Left ventricle myocardium inferior (tissue), 1 donor: ENCODE measurements around the gene ZNF547. TPM values are rescaled to one million over a fixed set of nuclear protein-coding genes. Genes with fewer than 3 reads are reported as not detected.

Experiments
- DNase-seq: peaks from one replicate; pipeline ENCODE4 v3.0.0-alpha.2; 2020
- H3K27ac ChIP-seq: fragments of 200-600 bp; replicated peaks from 2 replicates; pipeline ENCODE4 v1.8.0; 2021
- H3K27me3 ChIP-seq: fragments of 200-600 bp; 2 replicates; pipeline ENCODE4 v1.8.0; 2021; ENCODE audit warnings: low read depth
- H3K36me3 ChIP-seq: fragments of 200-600 bp; 2 replicates; pipeline ENCODE4 v1.8.0; 2021
- H3K4me1 ChIP-seq: fragments of 200-600 bp; 2 replicates; pipeline ENCODE4 v1.8.0; 2021
- H3K4me3 ChIP-seq: fragments of 200-600 bp; 2 replicates; pipeline ENCODE4 v1.8.0; 2021; ENCODE audit warnings: mild to moderate bottlenecking, moderate library complexity
- H3K9me3 ChIP-seq: fragments of 200-600 bp; replicated peaks from 2 replicates; pipeline ENCODE4 v1.8.0; 2021
- intact Hi-C: fragments of 100-400 bp; cut with micrococcal nuclease; formaldehyde crosslinking; loops from one replicate; pipeline ENCODE4 v1.11.0; 2022
- total RNA-seq: library from RNA; stranded (reverse); fragmentation: NEBNext Ultra II Directional; extraction: Animal tissue kit (Norgen Biotek cat#: 25700); gene quantifications from one replicate; pipeline ENCODE4 v1.2.1, GENCODE V29; 2021
- TF ChIP-seq, protein P1 (sequence below): fragments of 200-600 bp; IDR thresholded peaks from 2 replicates; pipeline ENCODE4 v1.8.0; 2021; ENCODE audit warnings: antibody characterized with exemption, mild to moderate bottlenecking, borderline replicate concordance
- donor health status: DM: no; HTN: yes; CAD: no; lungs with severe emphysema.

ZNF547 gene
- total RNA-seq, 1 donor from 2014 or later = 3.6 TPM

DNA sequence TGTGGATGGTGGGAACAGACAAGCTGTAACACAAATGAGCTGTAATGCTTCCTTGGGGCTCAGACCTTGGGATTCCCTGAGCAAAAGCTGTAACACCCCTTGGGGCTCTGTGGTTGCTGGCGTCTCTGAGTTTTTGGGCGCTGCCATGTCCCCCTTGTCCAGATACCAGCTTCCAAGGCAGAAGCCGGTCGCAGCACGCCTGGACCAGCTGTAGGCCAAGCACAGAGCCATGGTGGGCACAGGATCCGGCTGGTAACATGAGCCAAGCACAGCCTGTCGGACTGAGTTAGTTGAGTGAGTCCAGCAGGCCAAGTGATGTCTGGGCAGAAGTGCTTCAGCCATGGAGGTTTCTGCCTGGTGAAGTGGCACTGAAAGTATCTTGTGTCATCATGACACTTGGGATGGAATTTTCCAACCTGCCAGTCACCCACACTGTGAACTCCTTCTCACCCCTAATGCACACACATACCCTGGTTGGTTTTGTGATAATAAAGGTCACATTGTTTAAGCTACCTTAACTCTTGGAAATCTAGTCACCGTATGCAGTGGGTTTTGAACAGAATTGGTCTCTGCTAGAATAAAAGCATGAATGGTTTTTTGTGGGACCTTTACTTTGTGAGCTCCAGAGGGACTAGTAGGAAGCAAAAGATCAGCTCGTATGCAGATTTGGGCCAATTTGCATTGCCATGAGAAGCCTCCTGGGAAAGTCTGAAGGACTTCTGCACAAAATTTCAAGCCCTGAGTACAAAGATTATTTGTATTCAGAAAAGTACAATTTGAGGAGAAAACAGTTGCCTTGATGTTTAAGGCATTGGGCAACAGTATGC, 40.6 kb downstream of the ZNF547 start:
- no peaks in the 10 kb centered on the region for H3K27me3 ChIP-seq
- peaks cover 50% of the 10 kb centered on the region for H3K9me3 ChIP-seq
- peaks cover 6% of the 10 kb centered on the region for H3K4me1 ChIP-seq
- TF ChIP-seq, protein P1, sequence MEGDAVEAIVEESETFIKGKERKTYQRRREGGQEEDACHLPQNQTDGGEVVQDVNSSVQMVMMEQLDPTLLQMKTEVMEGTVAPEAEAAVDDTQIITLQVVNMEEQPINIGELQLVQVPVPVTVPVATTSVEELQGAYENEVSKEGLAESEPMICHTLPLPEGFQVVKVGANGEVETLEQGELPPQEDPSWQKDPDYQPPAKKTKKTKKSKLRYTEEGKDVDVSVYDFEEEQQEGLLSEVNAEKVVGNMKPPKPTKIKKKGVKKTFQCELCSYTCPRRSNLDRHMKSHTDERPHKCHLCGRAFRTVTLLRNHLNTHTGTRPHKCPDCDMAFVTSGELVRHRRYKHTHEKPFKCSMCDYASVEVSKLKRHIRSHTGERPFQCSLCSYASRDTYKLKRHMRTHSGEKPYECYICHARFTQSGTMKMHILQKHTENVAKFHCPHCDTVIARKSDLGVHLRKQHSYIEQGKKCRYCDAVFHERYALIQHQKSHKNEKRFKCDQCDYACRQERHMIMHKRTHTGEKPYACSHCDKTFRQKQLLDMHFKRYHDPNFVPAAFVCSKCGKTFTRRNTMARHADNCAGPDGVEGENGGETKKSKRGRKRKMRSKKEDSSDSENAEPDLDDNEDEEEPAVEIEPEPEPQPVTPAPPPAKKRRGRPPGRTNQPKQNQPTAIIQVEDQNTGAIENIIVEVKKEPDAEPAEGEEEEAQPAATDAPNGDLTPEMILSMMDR = no peak
- H3K27ac ChIP-seq = no peak overlapping the region
- no peak for DNase-seq
- no peak overlapping the region for H3K4me3 ChIP-seq
- intact Hi-C loops = no loop called here
- peaks cover 43% of the 10 kb centered on the region for H3K36me3 ChIP-seq

GRCh38 chr19:57406516-57407123, 43.3 kb downstream of the ZNF547 start:
- Histone ChIP-seq H3K4me1 (peaks cover 18% of the 10 kb centered on the region), H3K27ac (no peak overlapping the region), H3K4me3 (no peak overlapping the region), H3K36me3 (peaks cover 18% of the 10 kb centered on the region), H3K9me3 (peaks cover 23% of the 10 kb centered on the region), H3K27me3 (no peaks in the 10 kb centered on the region)
- TF ChIP-seq, protein P1 = peak; percentile 81
- peak; percentile 55 for DNase-seq
- intact Hi-C loops = no loop called here

- H3K9me3 ChIP-seq = peaks cover 8% of the 10 kb centered on the region
- TF ChIP-seq, protein P1 = no peak
- intact Hi-C loops = no loop called here
- peaks cover 35% of the 10 kb centered on the region for H3K36me3 ChIP-seq
- no peaks in the 10 kb centered on the region for H3K27me3 ChIP-seq
- H3K4me1 ChIP-seq = peaks cover 42% of the 10 kb centered on the region
- H3K4me3 ChIP-seq = peak within 1 kb of the TSS; percentile 99
- peak; percentile 94 for DNase-seq
- peak within 1 kb of the TSS; percentile 90 for H3K27ac ChIP-seq
Observed at GRCh38 chr19:57410877-57411671, 47.7 kb downstream of the ZNF547 start, which contains the start of gene ZNF17. Gene ZNF17 (plus strand): TSS chr19:57411161. CDS start chr19:57413616, 2,455 bp downstream.

DNA sequence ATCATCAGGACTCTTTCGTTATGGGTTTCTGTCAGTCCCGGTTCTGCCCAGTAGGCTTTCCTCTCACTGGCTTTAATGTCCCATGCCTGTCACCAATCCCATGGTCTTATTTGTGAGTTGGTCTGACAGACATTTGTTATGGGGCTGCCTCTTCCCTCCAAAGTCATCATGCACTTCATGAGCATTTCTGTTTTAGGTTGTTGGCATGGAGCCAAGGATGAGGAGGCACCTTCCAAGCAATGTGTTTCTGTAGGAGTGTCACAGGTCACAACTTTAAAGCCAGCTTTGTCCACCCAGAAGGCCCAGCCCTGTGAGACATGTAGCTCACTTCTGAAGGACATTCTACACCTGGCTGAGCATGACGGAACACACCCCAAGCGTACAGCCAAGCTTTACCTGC, 56.1 kb downstream of the ZNF547 start:
- no peak for DNase-seq
- Histone ChIP-seq H3K36me3 (peaks cover 92% of the 10 kb centered on the region), H3K27ac (no peak overlapping the region), H3K27me3 (no peaks in the 10 kb centered on the region), H3K9me3 (peaks cover 92% of the 10 kb centered on the region), H3K4me3 (no peak overlapping the region), H3K4me1 (peaks cover 13% of the 10 kb centered on the region)
- TF ChIP-seq, protein P1 = no peak
- intact Hi-C loops = no loop called here

DNA sequence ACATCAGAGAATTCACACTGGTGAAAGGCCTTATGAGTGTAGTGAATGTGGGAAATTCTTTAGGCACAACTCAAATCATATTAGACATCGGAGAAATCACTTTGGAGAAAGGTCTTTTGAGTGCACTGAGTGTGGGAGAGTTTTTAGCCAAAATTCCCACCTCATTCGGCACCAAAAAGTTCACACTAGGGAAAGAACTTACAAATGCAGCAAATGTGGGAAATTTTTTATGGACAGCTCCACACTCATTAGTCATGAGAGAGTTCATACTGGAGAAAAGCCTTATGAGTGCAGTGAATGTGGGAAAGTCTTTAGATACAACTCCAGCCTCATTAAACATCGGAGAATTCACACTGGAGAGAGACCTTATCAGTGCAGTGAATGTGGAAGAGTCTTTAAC, 57.7 kb downstream of the ZNF547 start:
- peaks cover 4% of the 10 kb centered on the region for H3K4me1 ChIP-seq
- no peak overlapping the region for H3K4me3 ChIP-seq
- TF ChIP-seq, protein P1 = no peak
- peaks cover 100% of the 10 kb centered on the region for H3K9me3 ChIP-seq
- H3K36me3 ChIP-seq = peaks cover 76% of the 10 kb centered on the region
- intact Hi-C loops = no loop called here
- DNase-seq = no peak
- H3K27me3 ChIP-seq = no peaks in the 10 kb centered on the region
- no peak overlapping the region for H3K27ac ChIP-seq
